IMR-90 (cell line): ENCODE results near the gene CREB1.

ENCODE experiments used
- MXI1 ChIP-seq: IDR thresholded peaks from 2 replicates; pipeline ENCODE4 v1.6.1; 2012; ENCODE audit warnings: low read depth, mild to moderate bottlenecking, low read length, moderate library complexity, borderline replicate concordance
- POLR2A ChIP-seq: IDR thresholded peaks from 2 replicates; pipeline ENCODE4 v1.6.1; 2012; ENCODE audit warnings: mild to moderate bottlenecking, low read depth, low read length
- SMC3 ChIP-seq: fragments of 150-350 bp; IDR thresholded peaks from 2 replicates; pipeline ENCODE4 v1.6.1; 2016; ENCODE audit warnings: low read depth, mild to moderate bottlenecking, antibody characterized with exemption, low read length, moderate library complexity
- TF ChIP-seq, protein P1 (sequence below): conservative IDR thresholded peaks from 2 replicates; pipeline ENCODE4 v1.5.1; 2012; ENCODE audit warnings: mild to moderate bottlenecking, low read depth, low read length, improper control_type of control experiment
- TF ChIP-seq, protein P2 (sequence below): fragments of 150-350 bp; IDR thresholded peaks from 2 replicates; pipeline ENCODE4 v1.6.1; 2017; ENCODE audit warnings: mild to moderate bottlenecking, antibody characterized with exemption, low read length, low read depth

DNA sequence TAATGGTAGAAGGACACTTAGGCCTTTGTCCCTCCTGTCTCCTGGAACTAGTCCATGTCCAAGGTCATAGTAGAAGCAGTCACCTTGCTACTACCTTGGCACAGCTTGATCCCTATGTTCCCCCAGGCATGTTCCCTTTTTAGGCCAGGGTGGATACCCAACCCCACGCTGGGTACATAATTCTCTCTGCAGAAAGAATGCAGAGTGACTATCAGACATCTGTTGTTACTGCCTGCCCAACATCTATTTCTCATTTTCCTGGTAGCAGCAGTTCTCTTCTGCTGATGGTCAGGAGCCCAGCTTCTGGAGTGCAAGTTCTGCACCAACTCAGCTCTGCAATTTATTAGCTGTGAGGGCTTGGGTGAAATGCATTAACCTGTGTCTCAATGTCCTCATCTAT is 99.8 kb downstream of the CREB1 start:
- TF ChIP-seq, protein P1, sequence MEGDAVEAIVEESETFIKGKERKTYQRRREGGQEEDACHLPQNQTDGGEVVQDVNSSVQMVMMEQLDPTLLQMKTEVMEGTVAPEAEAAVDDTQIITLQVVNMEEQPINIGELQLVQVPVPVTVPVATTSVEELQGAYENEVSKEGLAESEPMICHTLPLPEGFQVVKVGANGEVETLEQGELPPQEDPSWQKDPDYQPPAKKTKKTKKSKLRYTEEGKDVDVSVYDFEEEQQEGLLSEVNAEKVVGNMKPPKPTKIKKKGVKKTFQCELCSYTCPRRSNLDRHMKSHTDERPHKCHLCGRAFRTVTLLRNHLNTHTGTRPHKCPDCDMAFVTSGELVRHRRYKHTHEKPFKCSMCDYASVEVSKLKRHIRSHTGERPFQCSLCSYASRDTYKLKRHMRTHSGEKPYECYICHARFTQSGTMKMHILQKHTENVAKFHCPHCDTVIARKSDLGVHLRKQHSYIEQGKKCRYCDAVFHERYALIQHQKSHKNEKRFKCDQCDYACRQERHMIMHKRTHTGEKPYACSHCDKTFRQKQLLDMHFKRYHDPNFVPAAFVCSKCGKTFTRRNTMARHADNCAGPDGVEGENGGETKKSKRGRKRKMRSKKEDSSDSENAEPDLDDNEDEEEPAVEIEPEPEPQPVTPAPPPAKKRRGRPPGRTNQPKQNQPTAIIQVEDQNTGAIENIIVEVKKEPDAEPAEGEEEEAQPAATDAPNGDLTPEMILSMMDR = no peak
- TF ChIP-seq, protein P2, sequence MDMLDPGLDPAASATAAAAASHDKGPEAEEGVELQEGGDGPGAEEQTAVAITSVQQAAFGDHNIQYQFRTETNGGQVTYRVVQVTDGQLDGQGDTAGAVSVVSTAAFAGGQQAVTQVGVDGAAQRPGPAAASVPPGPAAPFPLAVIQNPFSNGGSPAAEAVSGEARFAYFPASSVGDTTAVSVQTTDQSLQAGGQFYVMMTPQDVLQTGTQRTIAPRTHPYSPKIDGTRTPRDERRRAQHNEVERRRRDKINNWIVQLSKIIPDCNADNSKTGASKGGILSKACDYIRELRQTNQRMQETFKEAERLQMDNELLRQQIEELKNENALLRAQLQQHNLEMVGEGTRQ = no peak
- TF ChIP-seq POLR2A (no peak), SMC3 (no peak), MXI1 (no peak)
